Measurements from ENCODE around the gene PRMT3. TPM values are rescaled to one million over a fixed set of nuclear protein-coding genes. Genes with fewer than 3 reads are reported as not detected.
"Not testable (repeated sequence)": the region's sequence is repeated elsewhere in the genome, so short reads cannot be mapped to it uniquely, and the experiment has no call there.

Gene PRMT3
- total RNA-seq, 2 donors from 2014 or later = 21.4 to 42.0 TPM

DNA sequence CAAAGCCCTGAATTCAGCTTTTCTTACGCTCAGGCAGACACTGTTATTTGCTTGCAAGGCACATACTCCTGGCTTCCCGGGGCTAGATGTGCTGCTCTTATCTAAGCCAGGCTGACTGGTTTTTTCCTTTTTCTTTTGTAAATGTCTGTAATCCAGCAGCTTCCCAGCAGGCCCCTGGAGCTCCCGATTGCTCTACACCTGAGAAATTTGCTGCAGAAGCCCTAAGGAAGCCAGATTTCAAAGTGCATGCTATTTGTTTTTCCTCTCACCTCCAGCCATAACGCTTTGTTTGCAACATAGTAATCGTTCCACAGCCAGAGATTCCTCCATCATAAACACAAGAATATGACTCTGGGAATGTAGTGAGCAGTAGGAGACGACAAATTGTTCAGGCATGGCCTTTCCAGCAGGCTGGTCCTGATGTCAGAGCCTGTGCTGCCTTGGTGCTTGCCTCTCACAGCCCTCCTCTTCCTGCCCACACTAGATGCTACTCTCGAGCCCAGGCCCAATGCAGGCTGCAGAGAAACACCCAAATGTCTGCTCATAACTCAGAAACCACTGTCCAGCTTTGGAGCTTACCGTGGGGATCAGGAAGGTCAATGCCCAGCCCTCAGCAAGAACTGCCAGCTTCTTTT lies 157.2 kb downstream of the PRMT3 start:
- Mint-ChIP-seq H3K27ac (no peak overlapping the region), H3K27me3 (peaks cover 3% of the 10 kb centered on the region), H3K4me3 (no peak overlapping the region), H3K36me3 (ENCODE audit: low read depth) (no peaks in the 10 kb centered on the region), H3K4me1 (no peaks in the 10 kb centered on the region), H3K9me3 (no peaks in the 10 kb centered on the region)
- ATAC-seq (replicated peaks) = no peak

GRCh38 chr11:20547411-20547810 lies 159.9 kb downstream of the PRMT3 start:
- H3K4me3 Mint-ChIP-seq = no peak overlapping the region
- no peak for ATAC-seq (replicated peaks)
- H3K9me3 Mint-ChIP-seq = no peaks in the 10 kb centered on the region
- H3K36me3 Mint-ChIP-seq (ENCODE audit: low read depth) = no peaks in the 10 kb centered on the region
- no peak overlapping the region for H3K27ac Mint-ChIP-seq
- H3K4me1 Mint-ChIP-seq = no peaks in the 10 kb centered on the region
- peaks cover 4% of the 10 kb centered on the region for H3K27me3 Mint-ChIP-seq

DNA sequence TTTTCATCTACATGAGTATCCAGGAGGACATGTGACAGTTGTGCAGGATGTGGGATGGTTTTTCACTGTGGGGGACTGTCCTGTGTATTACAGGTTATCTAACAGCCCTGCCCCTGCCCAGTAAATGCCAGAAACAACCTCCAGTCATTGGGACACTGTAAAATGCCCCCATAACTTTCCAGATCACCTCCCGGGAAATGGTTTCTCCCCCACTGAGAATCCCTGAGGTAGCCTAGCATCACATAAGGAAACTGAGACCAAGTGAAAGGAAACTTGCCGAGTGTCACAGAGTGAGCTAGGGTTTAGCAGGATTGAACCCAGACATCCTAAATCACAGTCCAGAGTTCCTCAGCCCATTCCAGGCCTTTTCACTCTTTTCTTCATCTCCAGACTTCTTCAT lies 163.6 kb downstream of the PRMT3 start:
- peaks cover 4% of the 10 kb centered on the region for H3K27me3 Mint-ChIP-seq
- no peak overlapping the region for H3K27ac Mint-ChIP-seq
- H3K36me3 Mint-ChIP-seq (ENCODE audit: low read depth) = no peaks in the 10 kb centered on the region
- H3K9me3 Mint-ChIP-seq = peaks cover 2% of the 10 kb centered on the region
- H3K4me1 Mint-ChIP-seq = no peaks in the 10 kb centered on the region
- no peak overlapping the region for H3K4me3 Mint-ChIP-seq
- no peak for ATAC-seq (replicated peaks)

GRCh38 chr11:20555783-20556182 lies 168.3 kb downstream of the PRMT3 start:
- H3K36me3 Mint-ChIP-seq (ENCODE audit: low read depth) = no peaks in the 10 kb centered on the region
- H3K4me1 Mint-ChIP-seq = no peaks in the 10 kb centered on the region
- no peak overlapping the region for H3K4me3 Mint-ChIP-seq
- peaks cover 12% of the 10 kb centered on the region for H3K27me3 Mint-ChIP-seq
- no peak for ATAC-seq (replicated peaks)
- no peak overlapping the region for H3K27ac Mint-ChIP-seq
- peaks cover 10% of the 10 kb centered on the region for H3K9me3 Mint-ChIP-seq

DNA sequence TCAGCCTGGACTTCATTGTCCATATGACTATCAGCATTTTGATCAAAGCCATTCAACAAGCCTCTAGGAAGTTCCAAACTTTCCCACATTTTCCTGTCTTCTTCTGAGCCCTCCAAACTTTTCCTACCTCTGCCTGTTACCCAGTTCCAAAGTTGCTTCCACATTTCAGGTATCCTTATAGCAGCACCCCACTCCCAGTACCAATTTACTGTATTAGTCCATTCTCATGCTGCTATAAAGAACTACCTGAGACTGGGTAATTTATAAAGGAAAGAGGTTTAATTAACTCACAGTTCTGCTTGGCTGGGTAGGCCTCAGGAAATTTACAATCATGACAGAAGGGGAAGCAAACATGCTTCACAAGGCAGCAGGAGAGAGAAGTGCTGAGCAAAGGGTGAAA lies 168.9 kb downstream of the PRMT3 start:
- H3K4me3 Mint-ChIP-seq; H3K4me1 Mint-ChIP-seq; ATAC-seq (replicated peaks); H3K27ac Mint-ChIP-seq; H3K36me3 Mint-ChIP-seq (ENCODE audit: low read depth): not testable (repeated sequence)
- Mint-ChIP-seq H3K27me3 (peaks cover 12% of the 10 kb centered on the region), H3K9me3 (peaks cover 10% of the 10 kb centered on the region)

DNA sequence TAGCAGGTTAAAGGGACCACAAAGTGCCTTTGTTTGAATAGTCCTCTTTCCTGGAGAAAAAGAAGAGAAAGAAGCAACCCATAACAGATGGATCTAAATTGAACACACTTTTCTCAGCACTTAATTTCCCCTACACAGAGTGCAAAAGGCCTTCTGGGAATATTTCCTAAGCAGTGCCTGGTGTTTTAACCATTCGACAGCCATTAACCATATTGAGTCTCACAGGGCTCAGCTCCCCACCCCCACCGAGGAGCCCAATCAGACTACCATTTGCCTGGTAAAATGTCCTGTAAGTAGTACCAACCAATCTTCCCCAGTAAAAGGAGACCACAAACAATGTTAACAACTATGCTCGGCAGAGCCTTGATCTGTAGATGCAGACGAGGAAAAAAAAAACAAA lies 171.2 kb downstream of the PRMT3 start:
- no peak overlapping the region for H3K27ac Mint-ChIP-seq
- no peaks in the 10 kb centered on the region for H3K36me3 Mint-ChIP-seq (ENCODE audit: low read depth)
- ATAC-seq (replicated peaks) = no peak
- peaks cover 14% of the 10 kb centered on the region for H3K27me3 Mint-ChIP-seq
- peaks cover 10% of the 10 kb centered on the region for H3K9me3 Mint-ChIP-seq
- H3K4me1 Mint-ChIP-seq = no peaks in the 10 kb centered on the region
- H3K4me3 Mint-ChIP-seq = no peak overlapping the region

Other genes starting within 250 kb of the PRMT3 start
- gene DBX1, start 227.2 kb upstream of the PRMT3 start, total RNA-seq = not detected
- gene HTATIP2, start 24.0 kb upstream of the PRMT3 start, total RNA-seq = 10 to 100 TPM; 64.9 to 76.5 TPM
- not detected for gene SLC6A5, start 211.9 kb downstream of the PRMT3 start, total RNA-seq

Data from activated T-helper 17 cell treated with anti-CD3 and anti-CD28 coated beads, Interleukin-2, amount 50 U/mL, for 72 hours (primary cell).